GM18870 (cell line): ENCODE results near the gene PHC2.

ENCODE experiments used
- ATAC-seq: cut with Tn5 transposase; IDR thresholded peaks from one replicate; pipeline ENCODE4 v1.9.1; 2021; ENCODE audit warnings: moderate library complexity; ENCODE audit not compliant: unreplicated experiment

Gene PHC2

GRCh38 chr1:33454646-33455282 is 23.9 kb upstream of the PHC2 start:
- no peak for ATAC-seq

- ATAC-seq, result no peak
Measured at GRCh38 chr1:33446590-33446989, 15.7 kb upstream of the PHC2 start.

- ATAC-seq, result no peak
Measured at GRCh38 chr1:33445108-33445507, 14.2 kb upstream of the PHC2 start.

- ATAC-seq, result no peak
Measured at GRCh38 chr1:33443705-33444180, 12.8 kb upstream of the PHC2 start.

GRCh38 chr1:33443080-33443704 is 12.3 kb upstream of the PHC2 start:
- no peak for ATAC-seq

GRCh38 chr1:33442141-33442540 is 11.2 kb upstream of the PHC2 start:
- ATAC-seq, result no peak

- no peak for ATAC-seq
Measured at GRCh38 chr1:33441088-33441745, 10.3 kb upstream of the PHC2 start.

- no peak for ATAC-seq
Measured at GRCh38 chr1:33439662-33440061, 8.8 kb upstream of the PHC2 start.

- no peak for ATAC-seq
Measured at GRCh38 chr1:33438364-33439160, 7.7 kb upstream of the PHC2 start.

- ATAC-seq, result no peak
Measured at GRCh38 chr1:33436557-33437285, 5.8 kb upstream of the PHC2 start.

- no peak for ATAC-seq
Measured at GRCh38 chr1:33435096-33435820, 4.4 kb upstream of the PHC2 start.

- no peak for ATAC-seq
Measured at GRCh38 chr1:33434363-33434750, 3.5 kb upstream of the PHC2 start.

GRCh38 chr1:33433509-33434362 is 2.8 kb upstream of the PHC2 start:
- ATAC-seq, result no peak

GRCh38 chr1:33429856-33430691 is 821 bp downstream of the PHC2 start:
- ATAC-seq, result no peak

GRCh38 chr1:33429332-33429731 is 1.6 kb downstream of the PHC2 start:
- ATAC-seq, result no peak

- no peak for ATAC-seq
Measured at GRCh38 chr1:33428661-33429060, 2.2 kb downstream of the PHC2 start.

GRCh38 chr1:33426916-33427315 is 4.0 kb downstream of the PHC2 start:
- no peak for ATAC-seq

- no peak for ATAC-seq
Measured at GRCh38 chr1:33425900-33426299, 5.0 kb downstream of the PHC2 start.
